KMS-11 (cell line): ENCODE data around the gene EPHB2.

Source experiments
- H2AFZ ChIP-seq: fragments of 200-600 bp; sonication (generic); 2 replicates; pipeline ENCODE4 v1.6.1; 2016; ENCODE audit warnings: antibody characterized with exemption, mixed run types, low read depth
- H3K27ac ChIP-seq: fragments of 200-600 bp; sonication (generic); 2 replicates; pipeline ENCODE4 v1.6.1; 2016; ENCODE audit warnings: mild to moderate bottlenecking, mixed run types
- H3K27me3 ChIP-seq: fragments of 200-600 bp; sonication (generic); 2 replicates; pipeline ENCODE4 v1.6.1; 2017; ENCODE audit warnings: mild to moderate bottlenecking, low read depth, mixed run types, moderate library complexity; ENCODE audit not compliant: insufficient read depth
- H3K36me3 ChIP-seq: fragments of 200-600 bp; sonication (generic); 2 replicates; pipeline ENCODE4 v1.6.1; 2017; ENCODE audit warnings: mild to moderate bottlenecking, mixed run types; ENCODE audit not compliant: insufficient read depth
- H3K4me1 ChIP-seq: fragments of 200-600 bp; sonication (generic); 2 replicates; pipeline ENCODE4 v1.6.1; 2016; ENCODE audit warnings: mild to moderate bottlenecking, low read depth, mixed run types; ENCODE audit not compliant: poor library complexity, severe bottlenecking
- H3K4me2 ChIP-seq: fragments of 200-600 bp; sonication (generic); 2 replicates; pipeline ENCODE4 v1.7.0; 2016; ENCODE audit warnings: mild to moderate bottlenecking, mixed run types
- H3K4me3 ChIP-seq: fragments of 200-600 bp; sonication (generic); IDR thresholded peaks from 2 replicates; pipeline ENCODE4 v1.6.1; 2017; ENCODE audit warnings: low read depth, low read length, mixed read lengths; ENCODE audit not compliant: insufficient read depth
- H3K79me2 ChIP-seq: fragments of 200-600 bp; sonication (generic); 2 replicates; pipeline ENCODE4 v1.6.1; 2016; ENCODE audit warnings: low read depth, mixed run types; ENCODE audit not compliant: insufficient read depth
- H3K9ac ChIP-seq: fragments of 200-600 bp; sonication (generic); 2 replicates; pipeline ENCODE4 v1.6.1; 2016; ENCODE audit warnings: mild to moderate bottlenecking, mixed run types
- H4K20me1 ChIP-seq: fragments of 200-600 bp; sonication (generic); 2 replicates; pipeline ENCODE4 v1.6.1; 2016; ENCODE audit warnings: mild to moderate bottlenecking, mixed run types; ENCODE audit not compliant: insufficient read depth
- CTCF ChIP-seq: fragments of 200-600 bp; sonication (generic); conservative IDR thresholded peaks from 2 replicates; pipeline ENCODE4 v1.6.1; 2017; ENCODE audit warnings: low read depth, mild to moderate bottlenecking, antibody characterized with exemption, low read length, moderate library complexity, mixed read lengths

Gene EPHB2

GRCh38 chr1:22801347-22801746 is 90.7 kb downstream of the EPHB2 start:
- Histone ChIP-seq H3K4me3 (no peak overlapping the region), H4K20me1 (no peaks in the 10 kb centered on the region), H3K79me2 (no peaks in the 10 kb centered on the region), H3K27me3 (peaks cover 69% of the 10 kb centered on the region), H3K36me3 (no peaks in the 10 kb centered on the region), H3K4me2 (no peak overlapping the region), H2AFZ (no peak overlapping the region), H3K4me1 (no peaks in the 10 kb centered on the region), H3K27ac (no peak overlapping the region), H3K9ac (no peak overlapping the region)
- TF ChIP-seq CTCF, result no peak

GRCh38 chr1:22801761-22802160 is 91.1 kb downstream of the EPHB2 start:
- no peaks in the 10 kb centered on the region for H3K79me2 ChIP-seq
- no peak for TF ChIP-seq CTCF
- no peak overlapping the region for H3K4me2 ChIP-seq

GRCh38 chr1:22803833-22804232 is 93.2 kb downstream of the EPHB2 start:
- Histone ChIP-seq H3K4me2 (no peak overlapping the region), H3K27ac (no peak overlapping the region), H3K79me2 (no peaks in the 10 kb centered on the region), H2AFZ (no peak overlapping the region), H3K9ac (no peak overlapping the region), H4K20me1 (no peaks in the 10 kb centered on the region), H3K4me3 (no peak overlapping the region), H3K4me1 (no peaks in the 10 kb centered on the region), H3K36me3 (no peaks in the 10 kb centered on the region), H3K27me3 (peaks cover 68% of the 10 kb centered on the region)
- no peak for TF ChIP-seq CTCF

More at GRCh38 chr1:22801761-22802160, 91.1 kb downstream of the EPHB2 start:
- H4K20me1 ChIP-seq, result no peaks in the 10 kb centered on the region
- no peaks in the 10 kb centered on the region for H3K36me3 ChIP-seq
- H3K9ac ChIP-seq, result no peak overlapping the region
- no peaks in the 10 kb centered on the region for H3K4me1 ChIP-seq
- H3K27me3 ChIP-seq, result peaks cover 69% of the 10 kb centered on the region
- H2AFZ ChIP-seq, result no peak overlapping the region
- H3K27ac ChIP-seq, result no peak overlapping the region
- no peak overlapping the region for H3K4me3 ChIP-seq

GRCh38 chr1:22804406-22804805 is 93.8 kb downstream of the EPHB2 start:
- Histone ChIP-seq H4K20me1 (no peaks in the 10 kb centered on the region), H3K79me2 (no peaks in the 10 kb centered on the region), H2AFZ (no peak overlapping the region), H3K27ac (no peak overlapping the region), H3K4me3 (no peak overlapping the region), H3K27me3 (peaks cover 71% of the 10 kb centered on the region), H3K4me2 (no peak overlapping the region), H3K4me1 (no peaks in the 10 kb centered on the region), H3K36me3 (no peaks in the 10 kb centered on the region), H3K9ac (no peak overlapping the region)
- TF ChIP-seq CTCF, result no peak
